Measurements from ENCODE around the gene TBCK. TPM values are rescaled to one million over a fixed set of nuclear protein-coding genes. Genes with fewer than 3 reads are reported as not detected.

Gene TBCK
- total and polyA plus RNA-seq, 4 donors, result 4.9 to 25.5 (median 15.8) TPM

- peaks cover 2 to 8% (median 3%) of the 10 kb centered on the region in 4 donors for H3K36me3 ChIP-seq (ENCODE audit: control insufficient read depth in 4 of 4, insufficient read depth in 3 of 4, low read depth in 1 of 4, low read length in 3 of 4)
- H3K4me1 ChIP-seq (ENCODE audit: control insufficient read depth in 4 of 4, insufficient read depth in 4 of 4, low read length in 3 of 4), result peaks cover 0 to 1% (median 0%) of the 10 kb centered on the region in 4 donors
- H3K4me3 ChIP-seq (ENCODE audit: low read depth in 1 of 3, low read length in 3 of 3), result no peak overlapping the region
- TF ChIP-seq MAX (IDR thresholded peaks at IDR 0.05), result no peak
- TF ChIP-seq EGR1 (IDR thresholded peaks at IDR 0.05; ENCODE audit: low read depth in 2 of 2), result no peak
- no peak for TF ChIP-seq REST (IDR thresholded peaks at IDR 0.05)
- no peak for TF ChIP-seq CTCF (IDR thresholded peaks at IDR 0.05; ENCODE audit: low read depth, low read length, missing input control)
- TF ChIP-seq TAF1 (conservative IDR thresholded peaks at IDR 0.05), result no peak
- no peak for TF ChIP-seq FOXA2 (IDR thresholded peaks at IDR 0.05)
- TF ChIP-seq JUND (IDR thresholded peaks at IDR 0.05), result no peak
- no peak for TF ChIP-seq ZBTB33 (IDR thresholded peaks at IDR 0.05)
- no peak for TF ChIP-seq YY1 (IDR thresholded peaks at IDR 0.05)
- TF ChIP-seq RXRA (IDR thresholded peaks at IDR 0.05), result no peak
- TF ChIP-seq GABPA (IDR thresholded peaks at IDR 0.05 in 1 of 2, conservative IDR thresholded peaks at IDR 0.05 in 1 of 2), result no peak
- no peak for TF ChIP-seq SP1 (IDR thresholded peaks at IDR 0.05)
- TF ChIP-seq FOXA1 (IDR thresholded peaks at IDR 0.05), result no peak
- no peak for TF ChIP-seq NR2F2 (IDR thresholded peaks at IDR 0.05)
- no peak for TF ChIP-seq RAD21 (IDR thresholded peaks at IDR 0.05)
- no peaks in the 10 kb centered on the region for H3K9me3 ChIP-seq (ENCODE audit: control insufficient read depth in 4 of 4, low read length in 3 of 4)
- DNase-seq (ENCODE audit: low spot score), result no peak
- no peak overlapping the region for H3K9ac ChIP-seq (ENCODE audit: low read depth in 1 of 2, low read length in 2 of 2)
- no peaks in the 10 kb centered on the region for H3K27me3 ChIP-seq (ENCODE audit: control insufficient read depth in 4 of 4, insufficient read depth in 4 of 4, low read length in 3 of 4)
- WGBS, result 93% methylated on average over 3 of the region's 3 CpGs
- no peak overlapping the region for H3K27ac ChIP-seq (ENCODE audit: low read depth in 1 of 2, low read length in 2 of 2)
Observed at GRCh38 chr4:106303548-106304281, 12.3 kb downstream of the TBCK start.

GRCh38 chr4:106302062-106302438 lies 14.0 kb downstream of the TBCK start:
- WGBS, result 79% methylated on average over 4 of the region's 4 CpGs
- Histone ChIP-seq H3K36me3 (ENCODE audit: control insufficient read depth in 4 of 4, insufficient read depth in 3 of 4, low read depth in 1 of 4, low read length in 3 of 4) (peaks cover 0 to 5% (median 3%) of the 10 kb centered on the region in 4 donors), H3K4me3 (ENCODE audit: low read depth in 1 of 3, low read length in 3 of 3) (no peak overlapping the region), H3K4me1 (ENCODE audit: control insufficient read depth in 4 of 4, insufficient read depth in 4 of 4, low read length in 3 of 4) (peaks cover 0 to 1% (median 0%) of the 10 kb centered on the region in 4 donors), H3K9me3 (ENCODE audit: control insufficient read depth in 4 of 4, low read length in 3 of 4) (no peaks in the 10 kb centered on the region), H3K9ac (ENCODE audit: low read depth in 1 of 2, low read length in 2 of 2) (no peak overlapping the region), H3K27me3 (ENCODE audit: control insufficient read depth in 4 of 4, insufficient read depth in 4 of 4, low read length in 3 of 4) (no peaks in the 10 kb centered on the region), H3K27ac (ENCODE audit: low read depth in 1 of 2, low read length in 2 of 2) (no peak overlapping the region)
- TF ChIP-seq ATF3 (IDR thresholded peaks at IDR 0.05), result no peak
- DNase-seq (ENCODE audit: low spot score), result no peak

Data from liver (tissue), 9 donors.